T-helper 1 cell treated with Interleukin-12 subunit alpha and Interleukin-12 subunit beta and Interleukin-4 antibody, amounts not matched to agents 30 μg/mL and 1 μg/mL, for 36 hours (primary cell): ENCODE results near the gene HES3.

Source experiments
- H3K27ac Mint-ChIP-seq: one replicate; pipeline ENCODE4 v1.8.0; 2021; ENCODE audit warnings: mild to moderate bottlenecking, mixed read lengths
- H3K27me3 Mint-ChIP-seq: one replicate; pipeline ENCODE4 v1.8.0; 2021; ENCODE audit warnings: low read depth, mixed read lengths
- H3K36me3 Mint-ChIP-seq: one replicate; pipeline ENCODE4 v1.8.0; 2021; ENCODE audit warnings: low read depth, mixed read lengths
- H3K4me1 Mint-ChIP-seq: one replicate; pipeline ENCODE4 v1.8.0; 2021; ENCODE audit warnings: low read depth, mixed read lengths
- H3K4me3 Mint-ChIP-seq: one replicate; pipeline ENCODE4 v1.8.0; 2021; ENCODE audit warnings: mild to moderate bottlenecking, moderate library complexity, mixed read lengths
- H3K9me3 Mint-ChIP-seq: one replicate; pipeline ENCODE4 v1.8.0; 2021; ENCODE audit warnings: mixed read lengths

HES3 gene

GRCh38 chr1:6281511-6282402 is 37.8 kb downstream of the HES3 start:
- Mint-ChIP-seq H3K36me3 (no peaks in the 10 kb centered on the region), H3K4me1 (no peaks in the 10 kb centered on the region), H3K27me3 (no peaks in the 10 kb centered on the region), H3K4me3 (no peak overlapping the region), H3K27ac (no peak overlapping the region), H3K9me3 (no peaks in the 10 kb centered on the region)

- H3K9me3 Mint-ChIP-seq = no peaks in the 10 kb centered on the region
- no peak overlapping the region for H3K27ac Mint-ChIP-seq
- no peaks in the 10 kb centered on the region for H3K27me3 Mint-ChIP-seq
- H3K4me3 Mint-ChIP-seq = no peak overlapping the region
- H3K4me1 Mint-ChIP-seq = no peaks in the 10 kb centered on the region
- H3K36me3 Mint-ChIP-seq = no peaks in the 10 kb centered on the region
These were observed 38.7 kb downstream of the HES3 start for GRCh38 chr1:6282577-6283270.

- no peaks in the 10 kb centered on the region for H3K36me3 Mint-ChIP-seq
- H3K4me3 Mint-ChIP-seq = no peak overlapping the region
- no peaks in the 10 kb centered on the region for H3K4me1 Mint-ChIP-seq
- H3K27me3 Mint-ChIP-seq = no peaks in the 10 kb centered on the region
- no peaks in the 10 kb centered on the region for H3K9me3 Mint-ChIP-seq
- H3K27ac Mint-ChIP-seq = no peak overlapping the region
These were observed 41.4 kb downstream of the HES3 start for GRCh38 chr1:6285336-6285735.

- Mint-ChIP-seq H3K4me3 (no peak overlapping the region), H3K9me3 (no peaks in the 10 kb centered on the region), H3K27me3 (no peaks in the 10 kb centered on the region), H3K36me3 (no peaks in the 10 kb centered on the region), H3K27ac (no peak overlapping the region), H3K4me1 (no peaks in the 10 kb centered on the region)
These were observed 42.3 kb downstream of the HES3 start for GRCh38 chr1:6286266-6286665.

- no peak overlapping the region for H3K4me3 Mint-ChIP-seq
- no peak overlapping the region for H3K27ac Mint-ChIP-seq
- H3K4me1 Mint-ChIP-seq = no peaks in the 10 kb centered on the region
- no peaks in the 10 kb centered on the region for H3K36me3 Mint-ChIP-seq
- H3K9me3 Mint-ChIP-seq = no peaks in the 10 kb centered on the region
- no peaks in the 10 kb centered on the region for H3K27me3 Mint-ChIP-seq
These were observed 43.0 kb downstream of the HES3 start for GRCh38 chr1:6287029-6287428.

GRCh38 chr1:6287431-6287886 is 43.5 kb downstream of the HES3 start:
- Mint-ChIP-seq H3K4me3 (no peak overlapping the region), H3K36me3 (no peaks in the 10 kb centered on the region), H3K4me1 (no peaks in the 10 kb centered on the region), H3K27me3 (no peaks in the 10 kb centered on the region), H3K27ac (no peak overlapping the region), H3K9me3 (no peaks in the 10 kb centered on the region)

GRCh38 chr1:6288026-6288425 is 44.0 kb downstream of the HES3 start:
- Mint-ChIP-seq H3K4me1 (no peaks in the 10 kb centered on the region), H3K36me3 (no peaks in the 10 kb centered on the region), H3K4me3 (no peak overlapping the region), H3K9me3 (no peaks in the 10 kb centered on the region), H3K27ac (no peak overlapping the region), H3K27me3 (no peaks in the 10 kb centered on the region)

- Mint-ChIP-seq H3K27me3 (no peaks in the 10 kb centered on the region), H3K27ac (no peak overlapping the region), H3K4me1 (no peaks in the 10 kb centered on the region), H3K4me3 (no peak overlapping the region), H3K36me3 (peaks cover 2% of the 10 kb centered on the region), H3K9me3 (no peaks in the 10 kb centered on the region)
These were observed 44.7 kb downstream of the HES3 start for GRCh38 chr1:6288665-6289064.

- peaks cover 4% of the 10 kb centered on the region for H3K4me1 Mint-ChIP-seq
- no peak overlapping the region for H3K27ac Mint-ChIP-seq
- no peaks in the 10 kb centered on the region for H3K27me3 Mint-ChIP-seq
- H3K4me3 Mint-ChIP-seq = no peak overlapping the region
- H3K36me3 Mint-ChIP-seq = peaks cover 4% of the 10 kb centered on the region
- H3K9me3 Mint-ChIP-seq = no peaks in the 10 kb centered on the region
These were observed 48.1 kb downstream of the HES3 start for GRCh38 chr1:6292102-6292501.

- no peaks in the 10 kb centered on the region for H3K27me3 Mint-ChIP-seq
- H3K4me1 Mint-ChIP-seq = peaks cover 4% of the 10 kb centered on the region
- no peak overlapping the region for H3K27ac Mint-ChIP-seq
- no peak overlapping the region for H3K4me3 Mint-ChIP-seq
- peaks cover 4% of the 10 kb centered on the region for H3K36me3 Mint-ChIP-seq
- no peaks in the 10 kb centered on the region for H3K9me3 Mint-ChIP-seq
These were observed 50.3 kb downstream of the HES3 start for GRCh38 chr1:6294080-6294889.

- Mint-ChIP-seq H3K9me3 (no peaks in the 10 kb centered on the region), H3K4me3 (no peak overlapping the region), H3K27me3 (no peaks in the 10 kb centered on the region), H3K27ac (no peak overlapping the region), H3K4me1 (peaks cover 4% of the 10 kb centered on the region), H3K36me3 (peaks cover 4% of the 10 kb centered on the region)
These were observed 51.0 kb downstream of the HES3 start for GRCh38 chr1:6294890-6295556.
